HEK293 (cell line): ENCODE measurements around the gene PLA2G4B.

Experiments
- CTCF ChIA-PET: fragments of 350-600 bp; formaldehyde crosslinking; extraction: SDS; loops from one replicate; lab custom pipeline; 2021; ENCODE audit warnings: antibody characterized with exemption; lab: Yijun Ruan, JAX
- POLR2A ChIA-PET: fragments of 300-600 bp; formaldehyde crosslinking; extraction: SDS; loops from one replicate; lab custom pipeline; 2020; ENCODE audit warnings: antibody characterized with exemption, inconsistent platforms; lab: Yijun Ruan, JAX
- H3K27ac ChIP-seq: fragments of 200-500 bp; sonication (Bioruptor generic); 2 replicates; pipeline ENCODE4 v1.5.1; 2014; ENCODE audit warnings: low read depth, low read length, control low read depth, inconsistent platforms; ENCODE audit errors: extremely low read depth
- H3K36me3 ChIP-seq, 2 experiments: fragments of 200-500 bp in 1 of 2; sonication (Bioruptor generic) in 1 of 2; 1 replicate in 1 of 2; 2 replicates in 1 of 2; pipeline ENCODE4 v1.5.1; 2014 to 2017; ENCODE audit warnings: inconsistent platforms in 2 of 2, low read length in 2 of 2; ENCODE audit not compliant: control insufficient read depth in 2 of 2, insufficient read depth in 1 of 2
- H3K4me1 ChIP-seq: fragments of 200-500 bp; sonication (Bioruptor generic); 2 replicates; pipeline ENCODE4 v1.5.1; 2014; ENCODE audit warnings: mild to moderate bottlenecking, low read length, inconsistent platforms; ENCODE audit not compliant: control insufficient read depth, insufficient read depth
- H3K4me3 ChIP-seq: 2 replicates; pipeline ENCODE4 v1.5.1; 2011; ENCODE audit warnings: low read depth, mild to moderate bottlenecking, control low read depth, low read length, moderate library complexity
- H3K9me3 ChIP-seq: fragments of 200-500 bp; sonication (Bioruptor generic); 2 replicates; pipeline ENCODE4 v1.5.1; 2014; ENCODE audit warnings: low read depth, low read length, inconsistent platforms; ENCODE audit not compliant: control insufficient read depth, insufficient read depth
- EGR2 ChIP-seq: fragments of 450-650 bp; formaldehyde crosslinking; IDR thresholded peaks from 2 replicates; pipeline ENCODE4 v1.5.1; 2016; ENCODE audit warnings: low read depth, missing biosample characterization, missing genetic modification characterization
- IKZF3 ChIP-seq: fragments of 450-650 bp; IDR thresholded peaks from 2 replicates; pipeline ENCODE4 v1.5.0; 2018; ENCODE audit warnings: missing biosample characterization, mild to moderate bottlenecking, missing genetic modification characterization, moderate library complexity
- MYNN ChIP-seq: fragments of 450-650 bp; formaldehyde crosslinking; IDR thresholded peaks from 2 replicates; pipeline ENCODE4 v1.5.1; 2016; ENCODE audit warnings: missing biosample characterization, missing genetic modification characterization, borderline replicate concordance
- PRDM1 ChIP-seq: fragments of 450-650 bp; formaldehyde crosslinking; IDR thresholded peaks from 2 replicates; pipeline ENCODE4; 2016; ENCODE audit warnings: missing biosample characterization, missing genetic modification characterization
- SETDB1 ChIP-seq: IDR thresholded peaks from one replicate; pipeline ENCODE4 v1.6.1; 2017; ENCODE audit warnings: mild to moderate bottlenecking, low read length, moderate library complexity, mixed read lengths; ENCODE audit not compliant: insufficient read length
- YY2 ChIP-seq: fragments of 450-650 bp; formaldehyde crosslinking; IDR thresholded peaks from 2 replicates; pipeline ENCODE4 v1.5.1; 2016; ENCODE audit warnings: missing biosample characterization, missing genetic modification characterization
- ZNF10 ChIP-seq: fragments of 450-650 bp; formaldehyde crosslinking; IDR thresholded peaks from 2 replicates; pipeline ENCODE4 v1.5.1; 2017; ENCODE audit warnings: missing biosample characterization, missing genetic modification characterization
- ZNF133 ChIP-seq: fragments of 450-650 bp; formaldehyde crosslinking; IDR thresholded peaks from 2 replicates; pipeline ENCODE4 v1.5.1; 2016; ENCODE audit warnings: missing biosample characterization, missing genetic modification characterization
- ZNF140 ChIP-seq: fragments of 450-650 bp; formaldehyde crosslinking; IDR thresholded peaks from 2 replicates; pipeline ENCODE4 v1.5.1; 2016; ENCODE audit warnings: missing biosample characterization, missing genetic modification characterization
- ZNF157 ChIP-seq: fragments of 450-650 bp; formaldehyde crosslinking; IDR thresholded peaks from 2 replicates; pipeline ENCODE4 v1.5.1; 2016; ENCODE audit warnings: missing biosample characterization, missing genetic modification characterization
- ZNF175 ChIP-seq: fragments of 450-650 bp; formaldehyde crosslinking; IDR thresholded peaks from 2 replicates; pipeline ENCODE4 v1.5.1; 2016; ENCODE audit warnings: missing biosample characterization, missing genetic modification characterization
- ZNF341 ChIP-seq: fragments of 450-650 bp; formaldehyde crosslinking; IDR thresholded peaks from 2 replicates; pipeline ENCODE4; 2016; ENCODE audit warnings: low read depth, missing biosample characterization, missing genetic modification characterization
- ZNF501 ChIP-seq: fragments of 450-650 bp; formaldehyde crosslinking; IDR thresholded peaks from 2 replicates; pipeline ENCODE4 v1.5.1; 2016; ENCODE audit warnings: missing biosample characterization, missing genetic modification characterization
- ZNF621 ChIP-seq: fragments of 450-650 bp; formaldehyde crosslinking; IDR thresholded peaks from 2 replicates; pipeline ENCODE4 v1.5.1; 2017; ENCODE audit warnings: missing biosample characterization, missing genetic modification characterization
- ZNF747 ChIP-seq: fragments of 450-650 bp; formaldehyde crosslinking; IDR thresholded peaks from 2 replicates; pipeline ENCODE4 v1.5.1; 2016; ENCODE audit warnings: missing biosample characterization, missing genetic modification characterization
- ZNF785 ChIP-seq: fragments of 450-650 bp; formaldehyde crosslinking; IDR thresholded peaks from 2 replicates; pipeline ENCODE4 v1.5.1; 2016; ENCODE audit warnings: missing biosample characterization, missing genetic modification characterization
- ZNF792 ChIP-seq: fragments of 450-650 bp; formaldehyde crosslinking; IDR thresholded peaks from 2 replicates; pipeline ENCODE4 v1.5.1; 2016; ENCODE audit warnings: missing biosample characterization, missing genetic modification characterization
- TF ChIP-seq, protein P1 (sequence below): fragments of 450-650 bp; formaldehyde crosslinking; IDR thresholded peaks from 2 replicates; pipeline ENCODE4 v1.5.1; 2016; ENCODE audit warnings: missing biosample characterization, missing genetic modification characterization
- TF ChIP-seq, protein P2 (sequence below): fragments of 450-650 bp; formaldehyde crosslinking; IDR thresholded peaks from 2 replicates; pipeline ENCODE4 v1.5.1; 2016; ENCODE audit warnings: missing biosample characterization, missing genetic modification characterization, borderline replicate concordance
- TF ChIP-seq, protein P3 (sequence below): fragments of 450-650 bp; formaldehyde crosslinking; IDR thresholded peaks from 2 replicates; pipeline ENCODE4 v1.5.1; 2016; ENCODE audit warnings: missing biosample characterization, missing genetic modification characterization

PLA2G4B gene

DNA sequence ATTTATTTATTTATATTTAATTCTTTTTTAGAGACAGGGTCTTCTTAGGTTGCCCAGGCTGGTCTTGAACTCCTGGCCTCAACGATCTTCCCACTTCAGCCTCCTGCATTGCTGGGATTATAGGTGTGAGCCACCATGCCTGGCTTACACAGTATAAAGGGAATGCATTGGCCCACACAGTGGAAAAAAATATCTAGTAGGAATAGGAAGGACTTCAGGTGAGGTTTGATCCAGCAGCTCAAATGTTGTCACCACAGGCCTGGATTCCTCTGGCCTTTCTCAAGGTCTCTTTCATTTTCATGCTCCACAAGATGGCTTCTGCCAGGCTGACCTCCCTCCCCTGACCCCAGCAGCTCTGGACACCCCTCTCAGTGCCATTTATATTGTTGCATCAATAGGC lies 57.3 kb downstream of the PLA2G4B start (continued):
- TF ChIP-seq, protein P1, sequence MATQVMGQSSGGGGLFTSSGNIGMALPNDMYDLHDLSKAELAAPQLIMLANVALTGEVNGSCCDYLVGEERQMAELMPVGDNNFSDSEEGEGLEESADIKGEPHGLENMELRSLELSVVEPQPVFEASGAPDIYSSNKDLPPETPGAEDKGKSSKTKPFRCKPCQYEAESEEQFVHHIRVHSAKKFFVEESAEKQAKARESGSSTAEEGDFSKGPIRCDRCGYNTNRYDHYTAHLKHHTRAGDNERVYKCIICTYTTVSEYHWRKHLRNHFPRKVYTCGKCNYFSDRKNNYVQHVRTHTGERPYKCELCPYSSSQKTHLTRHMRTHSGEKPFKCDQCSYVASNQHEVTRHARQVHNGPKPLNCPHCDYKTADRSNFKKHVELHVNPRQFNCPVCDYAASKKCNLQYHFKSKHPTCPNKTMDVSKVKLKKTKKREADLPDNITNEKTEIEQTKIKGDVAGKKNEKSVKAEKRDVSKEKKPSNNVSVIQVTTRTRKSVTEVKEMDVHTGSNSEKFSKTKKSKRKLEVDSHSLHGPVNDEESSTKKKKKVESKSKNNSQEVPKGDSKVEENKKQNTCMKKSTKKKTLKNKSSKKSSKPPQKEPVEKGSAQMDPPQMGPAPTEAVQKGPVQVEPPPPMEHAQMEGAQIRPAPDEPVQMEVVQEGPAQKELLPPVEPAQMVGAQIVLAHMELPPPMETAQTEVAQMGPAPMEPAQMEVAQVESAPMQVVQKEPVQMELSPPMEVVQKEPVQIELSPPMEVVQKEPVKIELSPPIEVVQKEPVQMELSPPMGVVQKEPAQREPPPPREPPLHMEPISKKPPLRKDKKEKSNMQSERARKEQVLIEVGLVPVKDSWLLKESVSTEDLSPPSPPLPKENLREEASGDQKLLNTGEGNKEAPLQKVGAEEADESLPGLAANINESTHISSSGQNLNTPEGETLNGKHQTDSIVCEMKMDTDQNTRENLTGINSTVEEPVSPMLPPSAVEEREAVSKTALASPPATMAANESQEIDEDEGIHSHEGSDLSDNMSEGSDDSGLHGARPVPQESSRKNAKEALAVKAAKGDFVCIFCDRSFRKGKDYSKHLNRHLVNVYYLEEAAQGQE (tag by site-specific recombination), result no peak
- TF ChIP-seq ZNF10 (tag by site-specific recombination) (no peak), PRDM1 (tag by site-specific recombination) (no peak), ZNF341 (no peak), ZNF175 (no peak), ZNF501 (no peak)
- TF ChIP-seq, protein P2, sequence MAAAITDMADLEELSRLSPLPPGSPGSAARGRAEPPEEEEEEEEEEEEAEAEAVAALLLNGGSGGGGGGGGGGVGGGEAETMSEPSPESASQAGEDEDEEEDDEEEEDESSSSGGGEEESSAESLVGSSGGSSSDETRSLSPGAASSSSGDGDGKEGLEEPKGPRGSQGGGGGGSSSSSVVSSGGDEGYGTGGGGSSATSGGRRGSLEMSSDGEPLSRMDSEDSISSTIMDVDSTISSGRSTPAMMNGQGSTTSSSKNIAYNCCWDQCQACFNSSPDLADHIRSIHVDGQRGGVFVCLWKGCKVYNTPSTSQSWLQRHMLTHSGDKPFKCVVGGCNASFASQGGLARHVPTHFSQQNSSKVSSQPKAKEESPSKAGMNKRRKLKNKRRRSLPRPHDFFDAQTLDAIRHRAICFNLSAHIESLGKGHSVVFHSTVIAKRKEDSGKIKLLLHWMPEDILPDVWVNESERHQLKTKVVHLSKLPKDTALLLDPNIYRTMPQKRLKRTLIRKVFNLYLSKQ (tag by site-specific recombination), result no peak

DNA sequence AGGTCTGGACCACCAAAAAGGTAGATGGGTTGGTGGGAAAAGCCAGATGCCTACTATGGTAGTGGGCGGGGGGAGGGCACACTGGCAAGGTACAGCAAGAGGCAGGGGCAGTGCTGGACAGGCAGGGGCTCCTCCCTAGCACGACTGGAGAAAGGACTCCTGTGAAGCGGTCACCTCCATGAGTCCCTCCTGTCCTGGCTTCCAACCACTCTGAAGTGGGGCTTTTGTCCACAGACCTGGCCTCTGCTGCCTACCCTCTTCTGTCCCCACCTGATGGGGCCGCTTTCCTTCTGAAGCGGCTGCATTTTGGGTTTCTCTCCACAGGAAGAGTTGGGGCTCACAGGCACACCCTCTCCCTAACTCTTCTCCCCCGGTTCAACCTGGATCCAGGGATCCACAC lies 57.9 kb downstream of the PLA2G4B start:
- ChIA-PET POLR2A (no interaction called here), CTCF (no interaction called here)
- H3K4me3 ChIP-seq, result no peak overlapping the region
- TF ChIP-seq ZNF157 (tag by site-specific recombination) (no peak), MYNN (no peak), EGR2 (tag by site-specific recombination) (no peak), SETDB1 (no peak), ZNF747 (tag by site-specific recombination) (no peak), ZNF785 (tag by site-specific recombination) (no peak), YY2 (tag by site-specific recombination) (no peak), IKZF3 (tag by site-specific recombination) (no peak), ZNF133 (tag by site-specific recombination) (no peak), ZNF792 (tag by site-specific recombination) (no peak), ZNF140 (tag by site-specific recombination) (no peak), PRDM1 (tag by site-specific recombination) (no peak)
- TF ChIP-seq, protein P3, sequence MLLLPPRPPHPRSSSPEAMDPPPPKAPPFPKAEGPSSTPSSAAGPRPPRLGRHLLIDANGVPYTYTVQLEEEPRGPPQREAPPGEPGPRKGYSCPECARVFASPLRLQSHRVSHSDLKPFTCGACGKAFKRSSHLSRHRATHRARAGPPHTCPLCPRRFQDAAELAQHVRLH, result no peak
- peaks cover 0 to 5% of the 10 kb centered on the region in 2 experiments; a peak in 1 of 3 replicates for H3K36me3 ChIP-seq
- peaks cover 7% of the 10 kb centered on the region for H3K4me1 ChIP-seq
- H3K27ac ChIP-seq, result no peak overlapping the region
- H3K9me3 ChIP-seq, result no peaks in the 10 kb centered on the region

DNA sequence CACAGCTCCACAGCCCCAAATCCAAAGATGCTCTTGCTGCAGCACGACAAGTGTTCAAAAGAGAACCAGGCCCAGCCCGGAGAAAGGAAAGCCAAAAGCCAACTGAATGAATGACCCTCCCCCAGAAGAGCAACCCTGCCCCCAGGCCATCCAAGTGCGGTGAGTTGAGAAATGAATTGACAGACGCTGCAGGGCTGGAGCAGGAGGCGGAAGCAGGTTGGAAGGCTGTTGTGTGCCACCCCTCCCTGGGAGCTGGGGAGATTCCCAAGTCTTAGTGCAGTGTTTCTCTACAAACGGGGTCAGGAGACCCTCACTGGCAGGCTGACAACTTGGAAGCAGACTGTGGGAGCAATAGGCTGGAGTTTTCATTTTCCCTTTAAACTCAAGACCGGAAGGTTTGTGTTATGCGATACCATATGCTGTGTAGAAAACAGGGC lies 58.7 kb downstream of the PLA2G4B start:
- CTCF ChIA-PET, result no interaction called here
- peak; percentile 30; the same call in 1 of the 2 replicates for TF ChIP-seq ZNF341
- TF ChIP-seq ZNF621 (tag by site-specific recombination), result no peak
- Histone ChIP-seq H3K4me1 (peaks cover 7% of the 10 kb centered on the region), H3K36me3 (peaks cover 0 to 5% of the 10 kb centered on the region in 2 experiments; a peak in 2 of 3 replicates), H3K9me3 (no peaks in the 10 kb centered on the region), H3K4me3 (no peak overlapping the region), H3K27ac (no peak overlapping the region)
- POLR2A ChIA-PET, result no interaction called here
